Measurements from ENCODE around the gene IDE. TPM values are rescaled to one million over a fixed set of nuclear protein-coding genes. Genes with fewer than 3 reads are reported as not detected.

The IDE gene
- total and polyA plus RNA-seq, 2 of the 4 experiments (the other 2 are of a cell fraction), result 9.3 to 27.4 TPM

DNA sequence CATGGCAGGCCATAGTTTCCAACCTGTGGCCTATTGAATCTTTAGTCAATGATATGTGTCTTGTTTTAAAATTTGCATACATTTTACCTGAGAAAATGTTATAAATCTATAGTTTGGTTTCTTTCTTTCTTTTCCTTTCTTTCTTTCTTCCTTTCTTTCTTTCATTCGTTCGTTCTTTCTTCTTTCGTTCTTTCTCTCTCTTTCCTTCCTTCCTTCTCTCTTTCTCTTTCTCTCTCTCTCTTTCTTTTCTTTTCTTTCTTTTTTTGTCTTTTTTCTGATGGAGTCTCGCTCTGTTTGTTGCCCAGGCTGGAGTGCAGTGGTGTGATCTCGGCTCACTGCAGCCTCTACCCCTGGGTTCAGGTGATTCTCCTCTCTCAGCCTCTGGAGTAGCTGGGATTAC lies 133.3 kb downstream of the IDE start:
- TF ChIP-seq FOS (IDR thresholded peaks at IDR 0.05; ENCODE audit: low read depth, low read length) (no peak), SMC3 (IDR thresholded peaks at IDR 0.05; ENCODE audit: low read depth, low read length) (no peak), RCOR1 (IDR thresholded peaks at IDR 0.05; ENCODE audit: insufficient replicate concordance, low read length) (no peak), MAZ (IDR thresholded peaks at IDR 0.05; ENCODE audit: borderline replicate concordance, low read depth, low read length) (no peak), BHLHE40 (IDR thresholded peaks at IDR 0.05; ENCODE audit: low read depth, low read length) (no peak), NFE2L2 (IDR thresholded peaks at IDR 0.05; ENCODE audit: low read depth, low read length) (no peak), POLR2A (IDR thresholded peaks at IDR 0.05; ENCODE audit: low read depth, low read length) (no peak), MXI1 (IDR thresholded peaks at IDR 0.05; ENCODE audit: borderline replicate concordance, low read depth, low read length) (no peak), CHD1 (IDR thresholded peaks at IDR 0.05; ENCODE audit: low read depth, low read length) (no peak), MAFK (IDR thresholded peaks at IDR 0.05; ENCODE audit: low read depth, low read length) (no peak), CEBPB (IDR thresholded peaks at IDR 0.05; ENCODE audit: low read depth, low read length) (no peak)
- TF ChIP-seq, protein P1, sequence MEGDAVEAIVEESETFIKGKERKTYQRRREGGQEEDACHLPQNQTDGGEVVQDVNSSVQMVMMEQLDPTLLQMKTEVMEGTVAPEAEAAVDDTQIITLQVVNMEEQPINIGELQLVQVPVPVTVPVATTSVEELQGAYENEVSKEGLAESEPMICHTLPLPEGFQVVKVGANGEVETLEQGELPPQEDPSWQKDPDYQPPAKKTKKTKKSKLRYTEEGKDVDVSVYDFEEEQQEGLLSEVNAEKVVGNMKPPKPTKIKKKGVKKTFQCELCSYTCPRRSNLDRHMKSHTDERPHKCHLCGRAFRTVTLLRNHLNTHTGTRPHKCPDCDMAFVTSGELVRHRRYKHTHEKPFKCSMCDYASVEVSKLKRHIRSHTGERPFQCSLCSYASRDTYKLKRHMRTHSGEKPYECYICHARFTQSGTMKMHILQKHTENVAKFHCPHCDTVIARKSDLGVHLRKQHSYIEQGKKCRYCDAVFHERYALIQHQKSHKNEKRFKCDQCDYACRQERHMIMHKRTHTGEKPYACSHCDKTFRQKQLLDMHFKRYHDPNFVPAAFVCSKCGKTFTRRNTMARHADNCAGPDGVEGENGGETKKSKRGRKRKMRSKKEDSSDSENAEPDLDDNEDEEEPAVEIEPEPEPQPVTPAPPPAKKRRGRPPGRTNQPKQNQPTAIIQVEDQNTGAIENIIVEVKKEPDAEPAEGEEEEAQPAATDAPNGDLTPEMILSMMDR (conservative IDR thresholded peaks at IDR 0.05; ENCODE audit: low read depth, low read length), result no peak
- TF ChIP-seq, protein P2, sequence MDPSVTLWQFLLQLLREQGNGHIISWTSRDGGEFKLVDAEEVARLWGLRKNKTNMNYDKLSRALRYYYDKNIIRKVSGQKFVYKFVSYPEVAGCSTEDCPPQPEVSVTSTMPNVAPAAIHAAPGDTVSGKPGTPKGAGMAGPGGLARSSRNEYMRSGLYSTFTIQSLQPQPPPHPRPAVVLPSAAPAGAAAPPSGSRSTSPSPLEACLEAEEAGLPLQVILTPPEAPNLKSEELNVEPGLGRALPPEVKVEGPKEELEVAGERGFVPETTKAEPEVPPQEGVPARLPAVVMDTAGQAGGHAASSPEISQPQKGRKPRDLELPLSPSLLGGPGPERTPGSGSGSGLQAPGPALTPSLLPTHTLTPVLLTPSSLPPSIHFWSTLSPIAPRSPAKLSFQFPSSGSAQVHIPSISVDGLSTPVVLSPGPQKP (IDR thresholded peaks at IDR 0.05; ENCODE audit: borderline replicate concordance, low read depth, low read length), result no peak
- TF ChIP-seq, protein P3, sequence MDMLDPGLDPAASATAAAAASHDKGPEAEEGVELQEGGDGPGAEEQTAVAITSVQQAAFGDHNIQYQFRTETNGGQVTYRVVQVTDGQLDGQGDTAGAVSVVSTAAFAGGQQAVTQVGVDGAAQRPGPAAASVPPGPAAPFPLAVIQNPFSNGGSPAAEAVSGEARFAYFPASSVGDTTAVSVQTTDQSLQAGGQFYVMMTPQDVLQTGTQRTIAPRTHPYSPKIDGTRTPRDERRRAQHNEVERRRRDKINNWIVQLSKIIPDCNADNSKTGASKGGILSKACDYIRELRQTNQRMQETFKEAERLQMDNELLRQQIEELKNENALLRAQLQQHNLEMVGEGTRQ (IDR thresholded peaks at IDR 0.05; ENCODE audit: low read depth, low read length), result no peak
- H2AK5ac ChIP-seq (ENCODE audit: low read depth, low read length), result no peak overlapping the region
- H3K23ac ChIP-seq (ENCODE audit: low read depth, low read length), result no peak overlapping the region
- dilution Hi-C loops (cut with HindIII; ENCODE audit: low sequenced_read_pairs, unreplicated experiment), result no loop called here
- no peaks in the 10 kb centered on the region for H3K4me1 ChIP-seq (ENCODE audit: control insufficient read depth, insufficient read depth, low read length)
- H2BK5ac ChIP-seq (ENCODE audit: low read depth, low read length, poor library complexity, severe bottlenecking), result no peak overlapping the region
- no peak overlapping the region for H3K14ac ChIP-seq (replicated peaks; ENCODE audit: low read depth, low read length)
- no peak for DNase-seq
- H3K9ac ChIP-seq (ENCODE audit: low read depth, low read length), result no peak overlapping the region
- H4K91ac ChIP-seq (ENCODE audit: insufficient read depth, low read depth, low read length), result no peak overlapping the region
- no peak overlapping the region for H4K8ac ChIP-seq (ENCODE audit: low read depth in 2 of 2, low read length in 2 of 2)
- H3K36me3 ChIP-seq (ENCODE audit: control insufficient read depth, insufficient read depth, low read length), result no peaks in the 10 kb centered on the region
- no peak overlapping the region for H2BK20ac ChIP-seq (ENCODE audit: low read depth, low read length)
- no peak overlapping the region for H2BK120ac ChIP-seq (ENCODE audit: low read depth, low read length)
- BruUV-seq (replicated peaks), result no TSS peak
- H2BK15ac ChIP-seq (ENCODE audit: low read depth, low read length), result no peak overlapping the region
- H3K56ac ChIP-seq (ENCODE audit: extremely low read depth, insufficient read depth, low read length), result no peak overlapping the region
- no peak overlapping the region for H2AFZ ChIP-seq (replicated peaks; ENCODE audit: low read length, poor library complexity)
- H3K4me2 ChIP-seq (ENCODE audit: low read depth, low read length), result no peak overlapping the region
- no peaks in the 10 kb centered on the region for H3K9me1 ChIP-seq (ENCODE audit: insufficient read depth, low read length)
- no peak overlapping the region for H4K5ac ChIP-seq (ENCODE audit: low read depth, low read length)
- POLR2A ChIA-PET (ENCODE audit: unreplicated experiment), result no interaction called here
- CTCF ChIA-PET, result no interaction called here
- H3K18ac ChIP-seq (ENCODE audit: low read depth, low read length), result no peak overlapping the region
- no peak for ATAC-seq (ENCODE audit: low read depth)
- no peak overlapping the region for H3K4me3 ChIP-seq (ENCODE audit: insufficient read depth, low read depth, low read length)
- no peaks in the 10 kb centered on the region for H3K79me1 ChIP-seq (ENCODE audit: low read depth in 1 of 2, low read length in 2 of 2)
- H2AK9ac ChIP-seq (replicated peaks; ENCODE audit: low read depth, low read length, poor library complexity), result no peak overlapping the region
- in situ Hi-C loops (cut with MboI; ENCODE audit: low sequenced_read_pairs), result no loop called here
- no peaks in the 10 kb centered on the region for H3K27me3 ChIP-seq (ENCODE audit: control insufficient read depth, insufficient read depth, low read length)
- H3K27ac ChIP-seq (ENCODE audit: insufficient read depth, low read length), result no peak overlapping the region
- no peaks in the 10 kb centered on the region for H4K20me1 ChIP-seq (ENCODE audit: insufficient read depth, low read length)
- no peak overlapping the region for H3K4ac ChIP-seq (ENCODE audit: low read depth, low read length)
- intact Hi-C loops (cut with micrococcal nuclease), result no loop called here
- no peaks in the 10 kb centered on the region for H3K9me3 ChIP-seq (ENCODE audit: control insufficient read depth, insufficient read depth, low read length)
- WGBS, 2 experiments (ENCODE audit: extremely low coverage in 2 of 2, insufficient read length in 1 of 2), result 100% methylated on average over 3 of the region's 5 CpGs; no CpG with 5 or more reads in 1 of the 2 experiments
